ENCODE results near the gene CTNNBL1.
"Not testable (repeated sequence)": the region's sequence is repeated elsewhere in the genome, so short reads cannot be mapped to it uniquely, and the experiment has no call there.

CTNNBL1 gene

GRCh38 chr20:37706298-37706697, 12.5 kb downstream of the CTNNBL1 start:
- in situ Hi-C loops (cut with MboI; ENCODE audit: low sequenced_read_pairs): no loop called here

GRCh38 chr20:37711001-37711400, 17.2 kb downstream of the CTNNBL1 start:
- in situ Hi-C loops (cut with MboI; ENCODE audit: low sequenced_read_pairs): no loop called here

GRCh38 chr20:37711994-37712964, 18.4 kb downstream of the CTNNBL1 start:
- in situ Hi-C loops (cut with MboI; ENCODE audit: low sequenced_read_pairs): no loop called here

- in situ Hi-C loops (cut with MboI; ENCODE audit: low sequenced_read_pairs): no loop called here
These were observed 19.6 kb downstream of the CTNNBL1 start for GRCh38 chr20:37713396-37713795.

- in situ Hi-C loops (cut with MboI; ENCODE audit: low sequenced_read_pairs): no loop called here
These were observed 21.3 kb downstream of the CTNNBL1 start for GRCh38 chr20:37714978-37715672.

DNA sequence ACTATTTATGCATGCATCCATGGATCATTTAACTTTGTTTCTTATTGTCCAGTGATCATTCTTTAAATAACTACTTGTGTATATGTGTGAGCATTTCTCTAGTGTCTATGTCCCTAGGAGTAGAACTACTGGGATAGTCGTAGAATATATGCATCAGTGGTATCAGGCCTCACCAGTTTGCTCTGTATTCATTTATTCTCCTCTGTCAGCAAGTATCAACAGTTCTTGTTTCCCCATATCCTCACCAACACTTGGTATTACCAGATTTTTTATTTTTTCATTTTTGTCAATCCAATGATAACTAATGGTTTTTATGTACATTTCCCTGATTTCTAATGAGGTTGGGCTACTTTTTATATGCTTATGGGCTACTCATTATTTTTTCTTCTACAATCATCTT, 27.9 kb downstream of the CTNNBL1 start:
- in situ Hi-C loops (cut with MboI; ENCODE audit: low sequenced_read_pairs): no loop called here

GRCh38 chr20:37722312-37722711, 28.5 kb downstream of the CTNNBL1 start:
- in situ Hi-C loops (cut with MboI; ENCODE audit: low sequenced_read_pairs): not testable (repeated sequence)

DNA sequence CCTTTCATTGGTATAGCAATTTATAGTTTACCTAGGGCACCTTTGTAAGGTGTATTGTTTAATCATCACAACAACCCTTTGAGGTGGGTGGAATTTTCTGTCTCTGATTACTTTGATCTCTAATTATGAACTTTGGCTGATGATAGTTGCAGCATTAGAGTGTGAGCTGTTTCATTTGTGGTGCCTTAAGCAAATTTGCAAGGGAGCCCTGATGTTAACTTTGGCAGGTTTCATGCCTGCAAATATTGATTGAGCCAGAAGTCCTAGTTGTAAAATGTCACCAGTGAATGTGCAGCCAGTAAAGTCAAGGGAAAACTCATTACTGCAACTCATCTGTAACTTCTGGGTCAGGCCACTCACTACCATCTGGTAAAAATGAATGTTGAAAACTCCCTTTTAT, 29.8 kb downstream of the CTNNBL1 start:
- in situ Hi-C loops (cut with MboI; ENCODE audit: low sequenced_read_pairs): no loop called here

DNA sequence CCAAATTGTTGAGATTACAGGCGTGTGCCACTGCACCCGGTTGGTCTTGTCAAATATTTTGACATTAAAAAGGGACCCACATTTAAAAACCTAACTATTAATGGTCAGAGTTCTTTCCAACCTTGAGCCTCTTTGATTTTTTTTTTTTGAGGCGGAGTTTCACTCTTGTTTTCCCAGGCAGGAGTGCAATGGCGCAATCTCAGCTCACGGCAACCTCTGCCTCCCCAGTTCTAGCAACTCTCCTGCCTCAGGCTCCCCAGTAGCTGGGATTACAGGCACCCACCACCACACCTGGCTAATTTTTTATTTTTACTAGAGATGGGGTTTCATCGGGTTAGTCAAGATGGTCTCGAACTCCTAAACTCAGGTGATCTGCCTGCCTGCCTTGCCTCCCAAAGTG, 31.3 kb downstream of the CTNNBL1 start:
- in situ Hi-C loops (cut with MboI; ENCODE audit: low sequenced_read_pairs): no loop called here

DNA sequence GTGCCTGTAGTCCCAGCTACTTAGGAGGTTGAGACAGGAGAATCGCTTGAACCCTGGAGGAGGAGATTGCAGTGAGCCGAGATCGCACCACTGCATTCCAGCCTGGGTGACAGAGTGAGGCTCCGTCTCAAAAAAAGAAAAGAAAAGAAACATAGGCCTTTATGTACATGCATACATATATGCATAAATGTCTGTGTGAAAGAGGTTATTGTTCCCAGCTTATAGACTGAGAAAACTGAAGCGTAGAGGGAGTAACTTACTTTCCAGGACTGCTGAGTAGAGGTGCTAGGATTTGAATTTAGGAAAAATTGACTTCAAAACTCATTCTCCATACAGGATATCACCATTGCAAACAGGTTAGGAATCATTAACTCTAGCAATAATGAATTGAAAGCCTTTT, 32.0 kb downstream of the CTNNBL1 start:
- in situ Hi-C loops (cut with MboI; ENCODE audit: low sequenced_read_pairs): no loop called here

DNA sequence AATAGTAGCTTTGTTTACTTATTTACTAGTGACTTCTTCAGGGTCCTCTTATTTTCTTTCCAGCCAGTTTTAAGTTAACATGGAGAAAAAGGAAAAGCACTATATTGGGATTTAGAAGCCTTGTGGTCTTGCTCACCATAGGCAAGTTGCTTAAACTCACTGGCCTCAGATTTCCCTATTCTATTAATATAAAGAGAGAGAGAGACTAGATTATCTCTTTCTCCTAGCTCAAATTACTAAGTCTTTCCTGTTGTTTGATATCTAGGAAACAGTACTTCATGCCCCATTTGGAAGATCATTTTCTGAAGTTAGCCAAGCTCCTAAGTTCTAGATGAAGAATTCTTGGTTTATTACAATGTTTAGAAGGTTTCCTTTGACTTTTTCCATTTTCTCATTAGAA, 32.5 kb downstream of the CTNNBL1 start:
- in situ Hi-C loops (cut with MboI; ENCODE audit: low sequenced_read_pairs): no loop called here

DNA sequence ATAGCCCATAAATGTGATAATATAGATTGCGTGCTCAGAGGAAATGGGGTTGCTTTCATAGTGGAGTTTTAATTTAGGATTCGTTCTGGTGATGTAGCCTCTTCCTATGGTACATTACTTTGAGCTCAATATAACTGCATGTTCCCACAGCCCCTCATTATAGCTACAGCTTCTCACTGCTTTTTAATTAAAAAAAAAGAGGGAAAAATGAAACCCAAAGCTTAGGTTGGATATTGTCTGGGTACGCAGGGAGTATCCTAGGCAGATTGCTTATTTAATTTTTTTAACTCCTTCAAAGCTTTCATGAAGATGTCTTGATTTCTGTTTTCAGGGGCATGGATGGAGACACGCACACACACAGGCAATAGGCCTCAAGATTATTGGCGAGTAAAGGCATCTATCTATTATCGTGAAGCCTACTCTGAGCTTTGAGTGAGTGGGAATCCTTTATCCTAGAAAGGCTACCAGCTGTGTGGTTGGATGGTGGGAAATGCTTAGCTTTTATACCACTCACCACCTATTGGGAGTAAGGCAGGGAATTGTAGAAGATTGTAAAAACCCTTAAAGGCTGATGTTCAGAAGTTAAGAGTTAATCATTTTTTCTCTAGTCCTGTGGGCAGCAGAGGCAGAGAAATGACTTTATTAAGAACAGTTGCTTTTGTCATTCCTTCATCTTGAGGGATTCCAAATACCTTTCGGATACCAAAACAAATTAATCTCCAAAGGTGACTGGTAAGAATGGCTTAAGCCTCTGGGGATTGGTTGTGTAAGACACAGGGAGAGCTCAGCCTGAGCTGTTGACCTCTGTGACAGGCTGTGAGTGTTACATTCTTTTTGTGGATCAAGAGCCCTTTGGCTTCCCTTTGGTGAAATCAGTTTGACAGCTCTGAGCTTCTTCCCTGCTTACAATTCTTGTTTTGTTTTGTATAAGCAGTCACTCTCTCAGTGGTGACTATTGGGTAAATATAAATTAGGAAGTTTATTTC, 33.4 kb downstream of the CTNNBL1 start:
- in situ Hi-C loops (cut with MboI; ENCODE audit: low sequenced_read_pairs): no loop called here

- in situ Hi-C loops (cut with MboI; ENCODE audit: low sequenced_read_pairs): no loop called here
These were observed 34.3 kb downstream of the CTNNBL1 start for GRCh38 chr20:37727957-37728634.

GRCh38 chr20:37728635-37728983, 34.8 kb downstream of the CTNNBL1 start:
- in situ Hi-C loops (cut with MboI; ENCODE audit: low sequenced_read_pairs): no loop called here

DNA sequence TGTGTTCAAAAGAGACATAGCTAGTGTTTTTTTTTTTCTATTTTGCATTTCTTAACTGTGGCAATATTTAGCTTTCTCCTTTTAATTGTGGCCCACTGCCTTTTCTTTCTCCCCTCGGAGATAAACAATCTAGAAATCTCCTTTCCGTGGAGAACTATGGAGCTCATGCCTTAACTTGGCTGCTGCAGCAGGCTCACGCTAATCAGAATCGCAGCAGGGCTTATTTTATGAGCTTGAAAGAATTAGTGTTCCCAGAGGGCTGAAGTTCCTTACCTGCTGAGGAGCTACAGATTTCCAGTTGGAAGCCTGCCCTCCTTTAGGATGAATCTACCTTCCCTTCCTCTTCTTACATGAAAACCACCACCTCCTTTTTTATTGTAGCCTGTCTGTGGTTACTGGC, 35.6 kb downstream of the CTNNBL1 start:
- in situ Hi-C loops (cut with MboI; ENCODE audit: low sequenced_read_pairs): no loop called here

GRCh38 chr20:37729909-37730308, 36.1 kb downstream of the CTNNBL1 start:
- in situ Hi-C loops (cut with MboI; ENCODE audit: low sequenced_read_pairs): no loop called here

DNA sequence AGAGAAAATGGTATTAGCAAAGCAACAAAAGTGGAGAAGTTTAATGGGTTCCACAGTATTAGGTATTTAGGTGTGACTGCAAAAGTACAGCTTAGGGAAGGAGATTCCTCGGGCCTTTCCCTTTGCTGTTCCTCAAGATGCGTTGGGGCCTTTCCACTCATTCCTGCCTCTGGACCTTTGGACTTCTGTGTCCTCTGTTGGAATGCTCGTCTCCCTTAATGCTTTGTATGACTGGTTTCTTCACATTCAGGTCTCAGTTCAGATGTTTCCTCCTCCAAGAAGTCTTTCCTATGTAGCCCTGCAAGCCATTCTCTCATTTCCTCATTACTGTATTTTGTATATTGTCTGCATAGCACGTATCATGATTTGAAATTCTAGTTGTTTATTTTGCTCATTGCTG, 39.6 kb downstream of the CTNNBL1 start:
- in situ Hi-C loops (cut with MboI; ENCODE audit: low sequenced_read_pairs): no loop called here

GRCh38 chr20:37734228-37734985, 40.6 kb downstream of the CTNNBL1 start:
- in situ Hi-C loops (cut with MboI; ENCODE audit: low sequenced_read_pairs): no loop called here

DNA sequence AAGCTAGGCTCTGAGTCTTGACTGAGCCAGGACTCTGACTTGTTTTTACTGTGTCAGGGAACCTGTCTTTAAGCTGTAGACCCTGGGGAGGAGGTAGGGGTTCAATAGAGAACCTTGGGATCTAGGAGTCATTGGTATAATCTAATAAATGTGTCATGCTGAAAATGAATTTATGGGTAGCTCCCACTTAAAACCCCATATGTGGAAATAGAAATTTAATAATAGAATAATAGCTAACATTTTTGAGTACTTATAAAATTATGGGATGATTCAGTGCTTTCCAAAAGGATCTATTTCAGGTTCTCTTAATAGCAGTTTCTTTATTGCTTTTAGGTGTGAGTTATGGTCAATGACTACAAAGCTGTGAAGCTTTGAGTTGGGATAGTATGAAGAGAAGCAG, 41.7 kb downstream of the CTNNBL1 start:
- in situ Hi-C loops (cut with MboI; ENCODE audit: low sequenced_read_pairs): no loop called here

DNA sequence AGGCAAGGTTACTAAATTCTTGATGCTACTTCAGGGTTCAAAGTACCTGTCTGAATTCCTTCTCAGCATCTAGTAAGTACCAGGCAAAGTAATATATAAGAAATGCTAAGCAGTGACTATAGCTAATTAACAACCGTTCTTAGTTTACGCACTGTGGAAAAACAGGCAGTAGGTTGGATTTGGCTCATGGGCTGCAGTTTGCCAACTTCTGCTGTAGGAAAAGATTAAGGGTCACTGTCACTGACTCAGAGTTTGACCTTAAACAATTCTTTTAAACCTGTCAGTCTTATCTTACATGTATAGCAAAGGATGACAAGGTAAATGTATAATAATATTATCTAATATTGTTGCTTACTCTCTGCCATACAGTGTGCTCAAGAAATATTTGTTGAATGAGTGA, 42.3 kb downstream of the CTNNBL1 start:
- in situ Hi-C loops (cut with MboI; ENCODE audit: low sequenced_read_pairs): no loop called here

Data from HL-60/S4 treated with retinoic acid at 250 ng/mL for 4 days and 3 days (cell line).